HG03520 (cell line): ENCODE results near the gene SAG.
A peak's percentile ranks its signal among the peaks of the same experiment; 100 is the strongest.

Experiments used
- ATAC-seq: cut with Tn5 transposase; IDR thresholded peaks from one replicate; pipeline ENCODE4 v1.9.1; 2021; ENCODE audit warnings: mild to moderate bottlenecking, moderate library complexity; ENCODE audit not compliant: unreplicated experiment

Gene SAG

GRCh38 chr2:233375490-233376314, 68.1 kb downstream of the SAG start:
- ATAC-seq, result no peak

- no peak for ATAC-seq
Observed at GRCh38 chr2:233379034-233379433, 71.4 kb downstream of the SAG start.

- ATAC-seq, result no peak
Observed at GRCh38 chr2:233379441-233379840, 71.8 kb downstream of the SAG start.

GRCh38 chr2:233380132-233380895, 72.7 kb downstream of the SAG start:
- ATAC-seq, result no peak

- ATAC-seq, result no peak
Observed at GRCh38 chr2:233380995-233381637, 73.5 kb downstream of the SAG start.

- ATAC-seq, result no peak
Observed at GRCh38 chr2:233381638-233381995, 74.0 kb downstream of the SAG start.

GRCh38 chr2:233384015-233384414, 76.4 kb downstream of the SAG start:
- no peak for ATAC-seq

- ATAC-seq, result peak; percentile 8
Observed at GRCh38 chr2:233384811-233385488, 77.3 kb downstream of the SAG start.

GRCh38 chr2:233385489-233386044, 78.0 kb downstream of the SAG start:
- ATAC-seq, result peak; percentile 56

- no peak for ATAC-seq
Observed at GRCh38 chr2:233386382-233387041, 78.9 kb downstream of the SAG start.

- no peak for ATAC-seq
Observed at GRCh38 chr2:233387225-233387624, 79.6 kb downstream of the SAG start.

GRCh38 chr2:233387667-233388528, 80.3 kb downstream of the SAG start:
- ATAC-seq, result no peak

GRCh38 chr2:233389601-233390125, 82.0 kb downstream of the SAG start:
- ATAC-seq, result no peak

- no peak for ATAC-seq
Observed at GRCh38 chr2:233395687-233396086, 88.1 kb downstream of the SAG start.
